BLaER1 (cell line): ENCODE data around the gene SOST.

Source experiments
- H3K27ac ChIP-seq: shearing (Covaris generic); formaldehyde crosslinking; 2 replicates; pipeline ENCODE4 v1.8.1; 2022
- H3K27me3 ChIP-seq: shearing (Covaris generic); formaldehyde crosslinking; 2 replicates; pipeline ENCODE4 v1.8.1; 2022
- H3K36me3 ChIP-seq: shearing (Covaris generic); formaldehyde crosslinking; 2 replicates; pipeline ENCODE4 v1.8.1; 2022
- H3K4me1 ChIP-seq: shearing (Covaris generic); formaldehyde crosslinking; 2 replicates; pipeline ENCODE4 v1.8.1; 2022
- H3K4me2 ChIP-seq: shearing (Covaris generic); formaldehyde crosslinking; 2 replicates; pipeline ENCODE4 v1.8.1; 2022
- H3K4me3 ChIP-seq: shearing (Covaris generic); formaldehyde crosslinking; 2 replicates; pipeline ENCODE4 v1.8.1; 2022
- H3K9ac ChIP-seq: shearing (Covaris generic); formaldehyde crosslinking; 2 replicates; pipeline ENCODE4 v1.8.1; 2022
- H3K9me3 ChIP-seq: shearing (Covaris generic); formaldehyde crosslinking; 2 replicates; pipeline ENCODE4 v1.8.1; 2022
- H4K20me1 ChIP-seq: shearing (Covaris generic); formaldehyde crosslinking; 2 replicates; pipeline ENCODE4 v1.8.1; 2022
- Cebpa-rat ChIP-seq: shearing (Covaris generic); IDR thresholded peaks from 2 replicates; pipeline ENCODE4 v1.8.1; 2022

Gene SOST

GRCh38 chr17:43778337-43779144 lies 19.9 kb upstream of the SOST start, which contains the start of gene DUSP3:
DUSP3 (minus strand) TSS chr17:43778977; CDS start chr17:43778924, 53 bp downstream.
- Histone ChIP-seq H4K20me1 (no peaks in the 10 kb centered on the region), H3K4me1 (peaks cover 24% of the 10 kb centered on the region), H3K9ac (peak within 1 kb of the TSS; percentile 84), H3K4me2 (peak within 1 kb of the TSS; percentile 99), H3K27ac (peak within 1 kb of the TSS; percentile 73), H3K9me3 (no peaks in the 10 kb centered on the region), H3K36me3 (peaks cover 14% of the 10 kb centered on the region), H3K4me3 (peak within 1 kb of the TSS; percentile 94), H3K27me3 (peaks cover 16% of the 10 kb centered on the region)
- no peak for TF ChIP-seq Cebpa-rat

- Histone ChIP-seq H3K9ac (no peak overlapping the region), H3K27ac (no peak overlapping the region), H3K27me3 (peaks cover 5% of the 10 kb centered on the region), H3K36me3 (peaks cover 45% of the 10 kb centered on the region), H4K20me1 (no peaks in the 10 kb centered on the region), H3K4me2 (peak overlapping the region; percentile 49; the same call in 1 of the 2 replicates), H3K9me3 (no peaks in the 10 kb centered on the region), H3K4me3 (no peak overlapping the region), H3K4me1 (peaks cover 28% of the 10 kb centered on the region)
- no peak for TF ChIP-seq Cebpa-rat
These were observed 16.0 kb upstream of the SOST start for GRCh38 chr17:43774304-43775250.

GRCh38 chr17:43772877-43773648 lies 14.5 kb upstream of the SOST start:
- TF ChIP-seq Cebpa-rat = no peak
- peaks cover 32% of the 10 kb centered on the region for H3K4me1 ChIP-seq
- no peaks in the 10 kb centered on the region for H3K9me3 ChIP-seq
- H3K9ac ChIP-seq = no peak overlapping the region
- no peaks in the 10 kb centered on the region for H3K27me3 ChIP-seq
- H3K4me2 ChIP-seq = peak overlapping the region; percentile 49
- no peak overlapping the region for H3K4me3 ChIP-seq
- H4K20me1 ChIP-seq = no peaks in the 10 kb centered on the region
- H3K36me3 ChIP-seq = peaks cover 53% of the 10 kb centered on the region
- H3K27ac ChIP-seq = no peak overlapping the region

- Histone ChIP-seq H3K4me3 (no peak overlapping the region), H4K20me1 (no peaks in the 10 kb centered on the region), H3K36me3 (peaks cover 53% of the 10 kb centered on the region), H3K4me1 (peaks cover 30% of the 10 kb centered on the region), H3K9ac (no peak overlapping the region), H3K9me3 (no peaks in the 10 kb centered on the region), H3K27ac (no peak overlapping the region), H3K4me2 (no peak overlapping the region), H3K27me3 (no peaks in the 10 kb centered on the region)
- no peak for TF ChIP-seq Cebpa-rat
These were observed 12.9 kb upstream of the SOST start for GRCh38 chr17:43771463-43771862.

- Histone ChIP-seq H3K4me2 (no peak overlapping the region), H3K9ac (no peak overlapping the region), H3K27ac (no peak overlapping the region), H3K36me3 (peaks cover 53% of the 10 kb centered on the region), H3K9me3 (no peaks in the 10 kb centered on the region), H3K27me3 (no peaks in the 10 kb centered on the region), H3K4me3 (no peak overlapping the region), H3K4me1 (peaks cover 30% of the 10 kb centered on the region), H4K20me1 (no peaks in the 10 kb centered on the region)
- TF ChIP-seq Cebpa-rat = no peak
These were observed 12.4 kb upstream of the SOST start for GRCh38 chr17:43770957-43771356.

GRCh38 chr17:43769859-43770258 lies 11.3 kb upstream of the SOST start:
- H3K9ac ChIP-seq = no peak overlapping the region
- TF ChIP-seq Cebpa-rat = no peak
- H3K27ac ChIP-seq = no peak overlapping the region
- no peaks in the 10 kb centered on the region for H3K27me3 ChIP-seq
- peaks cover 48% of the 10 kb centered on the region for H3K36me3 ChIP-seq
- no peak overlapping the region for H3K4me2 ChIP-seq
- H3K4me3 ChIP-seq = no peak overlapping the region
- H3K4me1 ChIP-seq = peaks cover 30% of the 10 kb centered on the region
- no peaks in the 10 kb centered on the region for H3K9me3 ChIP-seq
- no peaks in the 10 kb centered on the region for H4K20me1 ChIP-seq

DNA sequence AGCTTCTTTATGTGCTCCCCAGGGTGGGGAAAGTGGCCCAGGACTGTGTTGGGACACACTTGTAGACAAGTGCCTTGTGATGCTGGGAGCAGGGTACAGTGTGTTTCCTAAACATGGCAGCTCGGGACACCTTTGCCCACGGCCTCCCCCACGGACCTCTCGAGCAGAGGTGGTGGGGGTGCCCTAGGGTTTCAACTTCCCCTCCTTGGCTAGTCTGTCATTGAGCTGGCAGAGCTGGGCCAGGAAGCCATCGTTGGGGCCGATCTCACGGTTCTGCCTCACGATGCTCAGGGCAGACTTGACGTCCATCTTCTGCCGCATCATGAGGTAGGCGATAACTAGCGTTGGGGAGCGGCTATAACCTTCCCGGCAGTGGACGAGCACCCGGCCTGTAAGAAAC lies 10.8 kb upstream of the SOST start:
- Histone ChIP-seq H3K36me3 (peaks cover 43% of the 10 kb centered on the region), H3K9ac (no peak overlapping the region), H3K4me3 (no peak overlapping the region), H3K4me2 (no peak overlapping the region), H3K9me3 (no peaks in the 10 kb centered on the region), H3K27ac (no peak overlapping the region), H4K20me1 (no peaks in the 10 kb centered on the region), H3K4me1 (peaks cover 30% of the 10 kb centered on the region), H3K27me3 (no peaks in the 10 kb centered on the region)
- TF ChIP-seq Cebpa-rat = no peak

- H3K9me3 ChIP-seq = no peaks in the 10 kb centered on the region
- H3K4me3 ChIP-seq = no peak overlapping the region
- H3K4me1 ChIP-seq = peaks cover 27% of the 10 kb centered on the region
- peaks cover 39% of the 10 kb centered on the region for H3K36me3 ChIP-seq
- H3K4me2 ChIP-seq = peak overlapping the region; percentile 54
- H3K27ac ChIP-seq = no peak overlapping the region
- no peaks in the 10 kb centered on the region for H4K20me1 ChIP-seq
- no peak overlapping the region for H3K9ac ChIP-seq
- no peak for TF ChIP-seq Cebpa-rat
- no peaks in the 10 kb centered on the region for H3K27me3 ChIP-seq
These were observed 10.4 kb upstream of the SOST start for GRCh38 chr17:43768943-43769342.

DNA sequence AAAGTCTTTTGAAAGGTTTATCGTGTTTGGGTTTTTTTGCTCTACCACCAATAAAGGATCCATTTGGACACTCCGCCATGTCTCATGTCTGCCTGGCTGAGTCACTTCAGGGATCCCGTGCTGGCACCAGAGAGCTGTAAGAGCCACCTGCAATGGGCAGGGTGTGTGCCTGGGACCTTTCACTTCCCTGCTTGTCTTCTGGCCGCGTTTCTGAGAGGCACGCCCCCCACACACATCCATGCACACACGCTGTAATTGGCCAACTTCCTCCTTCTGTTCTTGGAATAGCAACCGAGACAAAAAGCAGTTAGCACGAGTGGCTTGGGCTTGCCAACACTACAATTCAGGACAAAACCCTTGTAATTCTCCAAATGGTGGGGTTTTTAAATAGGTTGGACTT lies 9.8 kb upstream of the SOST start:
- Histone ChIP-seq H3K36me3 (peaks cover 39% of the 10 kb centered on the region), H3K27ac (no peak overlapping the region), H3K4me1 (peaks cover 21% of the 10 kb centered on the region), H4K20me1 (no peaks in the 10 kb centered on the region), H3K4me3 (no peak overlapping the region), H3K9me3 (no peaks in the 10 kb centered on the region), H3K4me2 (peak overlapping the region; percentile 54), H3K27me3 (no peaks in the 10 kb centered on the region), H3K9ac (no peak overlapping the region)
- no peak for TF ChIP-seq Cebpa-rat
